Astrocyte of the hippocampus (primary cell): ENCODE data around the gene MMP25.
"Not testable (repeated sequence)": the region's sequence is repeated elsewhere in the genome, so short reads cannot be mapped to it uniquely, and the experiment has no call there.

Source experiments
- DNase-seq: peaks from one replicate; pipeline ENCODE4 v3.0.0; 2011; ENCODE audit warnings: low read depth, low spot score

The MMP25 gene

GRCh38 chr16:3072576-3073263 is 26.4 kb downstream of the MMP25 start:
- DNase-seq = not testable (repeated sequence)

- DNase-seq = no peak
Observed at GRCh38 chr16:3073448-3073847, 27.1 kb downstream of the MMP25 start.

GRCh38 chr16:3074860-3075522 is 28.6 kb downstream of the MMP25 start:
- DNase-seq = no peak

- no peak for DNase-seq
Observed at GRCh38 chr16:3075523-3075915, 29.2 kb downstream of the MMP25 start.

GRCh38 chr16:3075946-3076345 is 29.6 kb downstream of the MMP25 start:
- not testable (repeated sequence) for DNase-seq

GRCh38 chr16:3076577-3076976 is 30.2 kb downstream of the MMP25 start:
- no peak for DNase-seq

- no peak for DNase-seq
Observed at GRCh38 chr16:3080024-3080423, 33.7 kb downstream of the MMP25 start.

GRCh38 chr16:3081957-3082356 is 35.6 kb downstream of the MMP25 start:
- not testable (repeated sequence) for DNase-seq

GRCh38 chr16:3083408-3083807 is 37.0 kb downstream of the MMP25 start:
- not testable (repeated sequence) for DNase-seq

GRCh38 chr16:3084491-3084890 is 38.1 kb downstream of the MMP25 start:
- no peak for DNase-seq

GRCh38 chr16:3084969-3085670 is 38.8 kb downstream of the MMP25 start:
- DNase-seq = no peak

- DNase-seq = no peak
Observed at GRCh38 chr16:3085868-3086595, 39.7 kb downstream of the MMP25 start.

- DNase-seq = no peak
Observed at GRCh38 chr16:3086596-3087242, 40.4 kb downstream of the MMP25 start.

- DNase-seq = no peak
Observed at GRCh38 chr16:3087243-3088235, 41.2 kb downstream of the MMP25 start.

GRCh38 chr16:3088450-3088849 is 42.1 kb downstream of the MMP25 start:
- DNase-seq = no peak

GRCh38 chr16:3088925-3089716 is 42.8 kb downstream of the MMP25 start:
- DNase-seq = no peak

- DNase-seq = no peak
Observed at GRCh38 chr16:3089717-3090592, 43.6 kb downstream of the MMP25 start.

GRCh38 chr16:3091551-3091950 is 45.2 kb downstream of the MMP25 start:
- no peak for DNase-seq
